ENCODE results near the gene CABP2.
"Not testable (repeated sequence)": the region's sequence is repeated elsewhere in the genome, so short reads cannot be mapped to it uniquely, and the experiment has no call there.

The CABP2 gene

GRCh38 chr11:67494371-67495233 is 28.6 kb downstream of the CABP2 start:
- DNase-seq (ENCODE audit: low read depth, low spot score) = no peak

- no peak for DNase-seq (ENCODE audit: low read depth, low spot score)
These were observed 29.5 kb downstream of the CABP2 start for GRCh38 chr11:67493548-67494370.

GRCh38 chr11:67492801-67493547 is 30.3 kb downstream of the CABP2 start:
- DNase-seq (ENCODE audit: low read depth, low spot score) = no peak

GRCh38 chr11:67492069-67492727 is 31.0 kb downstream of the CABP2 start:
- no peak for DNase-seq (ENCODE audit: low read depth, low spot score)

- no peak for DNase-seq (ENCODE audit: low read depth, low spot score)
These were observed 31.8 kb downstream of the CABP2 start for GRCh38 chr11:67491276-67492068.

GRCh38 chr11:67490727-67491065 is 32.5 kb downstream of the CABP2 start:
- no peak for DNase-seq (ENCODE audit: low read depth, low spot score)

GRCh38 chr11:67489885-67490726 is 33.1 kb downstream of the CABP2 start:
- no peak for DNase-seq (ENCODE audit: low read depth, low spot score)

GRCh38 chr11:67489203-67489884 is 33.9 kb downstream of the CABP2 start:
- DNase-seq (ENCODE audit: low read depth, low spot score) = no peak

- DNase-seq (ENCODE audit: low read depth, low spot score) = no peak
These were observed 36.6 kb downstream of the CABP2 start for GRCh38 chr11:67486481-67487195.

- not testable (repeated sequence) for DNase-seq (ENCODE audit: low read depth, low spot score)
These were observed 37.3 kb downstream of the CABP2 start for GRCh38 chr11:67485873-67486361.

- peak; percentile 19 for DNase-seq (ENCODE audit: low read depth, low spot score)
These were observed 38.4 kb downstream of the CABP2 start for GRCh38 chr11:67484847-67485311.

GRCh38 chr11:67483831-67484665 is 39.2 kb downstream of the CABP2 start:
- no peak for DNase-seq (ENCODE audit: low read depth, low spot score)

- peak; percentile 95 for DNase-seq (ENCODE audit: low read depth, low spot score)
These were observed 40.1 kb downstream of the CABP2 start, which contains the start of gene AIP for GRCh38 chr11:67482827-67483798. AIP (plus strand) TSS chr11:67483026; CDS start chr11:67483159, 133 bp downstream.

- DNase-seq (ENCODE audit: low read depth, low spot score) = no peak
These were observed 40.9 kb downstream of the CABP2 start for GRCh38 chr11:67482275-67482826.

GRCh38 chr11:67477344-67478050 is 45.7 kb downstream of the CABP2 start:
- not testable (repeated sequence) for DNase-seq (ENCODE audit: low read depth, low spot score)
